Stimulated activated CD4-positive, alpha-beta T cell treated with anti-CD3 and anti-CD28 coated beads, Interleukin-12 subunit alpha, Interleukin-12 subunit beta, amount 100 ng/mL, for 4 hours (primary cell): ENCODE measurements around the gene USP1.

Experiments used
- DNase-seq: peaks from one replicate; pipeline ENCODE4 v3.0.0-alpha.2; 2020

Gene USP1

GRCh38 chr1:62426794-62427193 is 10.1 kb upstream of the USP1 start:
- no peak for DNase-seq

- DNase-seq, result no peak
Measured at GRCh38 chr1:62428351-62428750, 8.5 kb upstream of the USP1 start.

GRCh38 chr1:62429581-62429980 is 7.3 kb upstream of the USP1 start:
- DNase-seq, result no peak

- no peak for DNase-seq
Measured at GRCh38 chr1:62433861-62434617, 2.8 kb upstream of the USP1 start.

- no peak for DNase-seq
Measured at GRCh38 chr1:62434618-62435001, 2.2 kb upstream of the USP1 start.

- DNase-seq, result no peak
Measured at GRCh38 chr1:62435231-62436038, 1.4 kb upstream of the USP1 start.

GRCh38 chr1:62436039-62436465 is 797 bp upstream of the USP1 start:
- peak; percentile 91 for DNase-seq

GRCh38 chr1:62437273-62437940 is 558 bp downstream of the USP1 start:
- peak; percentile 33 for DNase-seq

- DNase-seq, result no peak
Measured at GRCh38 chr1:62438163-62438562, 1.3 kb downstream of the USP1 start.

- DNase-seq, result no peak
Measured at GRCh38 chr1:62439652-62440371, 3.0 kb downstream of the USP1 start.

- DNase-seq, result no peak
Measured at GRCh38 chr1:62444701-62445100, 7.9 kb downstream of the USP1 start.

- DNase-seq, result no peak
Measured at GRCh38 chr1:62448221-62448933, 11.5 kb downstream of the USP1 start.

GRCh38 chr1:62450301-62450700 is 13.5 kb downstream of the USP1 start:
- no peak for DNase-seq

- DNase-seq, result no peak
Measured at GRCh38 chr1:62452951-62453350, 16.1 kb downstream of the USP1 start.

- no peak for DNase-seq
Measured at GRCh38 chr1:62457955-62458354, 21.1 kb downstream of the USP1 start.

- no peak for DNase-seq
Measured at GRCh38 chr1:62462370-62462769, 25.5 kb downstream of the USP1 start.

- DNase-seq, result no peak
Measured at GRCh38 chr1:62467092-62467491, 30.2 kb downstream of the USP1 start.

GRCh38 chr1:62476525-62477219 is 39.8 kb downstream of the USP1 start:
- no peak for DNase-seq

- no peak for DNase-seq
Measured at GRCh38 chr1:62481681-62482080, 44.8 kb downstream of the USP1 start.

- no peak for DNase-seq
Measured at GRCh38 chr1:62484824-62485468, 48.1 kb downstream of the USP1 start.

- no peak for DNase-seq
Measured at GRCh38 chr1:62487956-62488355, 51.1 kb downstream of the USP1 start.
